ENCODE data around the gene TEX22. TPM values are rescaled to one million over a fixed set of nuclear protein-coding genes. Genes with fewer than 3 reads are reported as not detected.

TEX22 gene
- total RNA-seq, 1 experiment from 2014 or later: 4.1 TPM

- BruUV-seq (replicated peaks): no TSS peak
- no peak for TF ChIP-seq CTCF (IDR thresholded peaks at IDR 0.05; ENCODE audit: unreplicated experiment)
- Mint-ChIP-seq H3K4me3 (ENCODE audit: unreplicated experiment) (peak overlapping the region; percentile 83), H3K9me3 (ENCODE audit: unreplicated experiment) (no peaks in the 10 kb centered on the region), H3K36me3 (ENCODE audit: insufficient read depth, unreplicated experiment) (peaks cover 11% of the 10 kb centered on the region), H3K27ac (ENCODE audit: low read depth, unreplicated experiment) (peak overlapping the region; percentile 93), H3K27me3 (ENCODE audit: insufficient read depth, unreplicated experiment) (no peaks in the 10 kb centered on the region), H3K4me1 (ENCODE audit: insufficient read depth, unreplicated experiment) (peaks cover 11% of the 10 kb centered on the region)
- ChIA-PET CTCF (interaction anchor here (0.6 to 1.4 kb wide), 3 partner anchors 8 to 68 kb away, joined by 3 to 4 read pairs (median 3); no protein-coding TSS in a partner anchor), POLR2A (interaction anchor here (1.0 to 1.4 kb wide), 2 partner anchors 8 to 13 kb away, joined by 3 to 5 read pairs; no protein-coding TSS in a partner anchor)
- intact Hi-C loops (cut with micrococcal nuclease): no loop called here
- no peak for DNase-seq (ENCODE audit: unreplicated experiment)
Measured at GRCh38 chr14:105421723-105422615, 23.6 kb downstream of the TEX22 start.

- no TSS peak for BruUV-seq (replicated peaks)
- TF ChIP-seq CTCF (IDR thresholded peaks at IDR 0.05; ENCODE audit: unreplicated experiment): no peak
- intact Hi-C loops (cut with micrococcal nuclease): no loop called here
- Mint-ChIP-seq H3K36me3 (ENCODE audit: insufficient read depth, unreplicated experiment) (peaks cover 17% of the 10 kb centered on the region), H3K4me1 (ENCODE audit: insufficient read depth, unreplicated experiment) (peaks cover 11% of the 10 kb centered on the region), H3K4me3 (ENCODE audit: unreplicated experiment) (peak overlapping the region; percentile 83), H3K27me3 (ENCODE audit: insufficient read depth, unreplicated experiment) (no peaks in the 10 kb centered on the region), H3K9me3 (ENCODE audit: unreplicated experiment) (no peaks in the 10 kb centered on the region), H3K27ac (ENCODE audit: low read depth, unreplicated experiment) (no peak overlapping the region)
- CTCF ChIA-PET: interaction anchor here (1.4 kb wide), 1 partner anchor 8 kb away, joined by 3 read pairs; no protein-coding TSS in a partner anchor
- POLR2A ChIA-PET: no interaction called here
- no peak for DNase-seq (ENCODE audit: unreplicated experiment)
Measured at GRCh38 chr14:105422695-105423487, 24.6 kb downstream of the TEX22 start.

GRCh38 chr14:105423488-105424195 is 25.3 kb downstream of the TEX22 start:
- intact Hi-C loops (cut with micrococcal nuclease): no loop called here
- CTCF ChIA-PET: interaction anchor here (1.0 to 1.3 kb wide), 2 partner anchors 50 to 57 kb away, joined by 3 read pairs; no protein-coding TSS in a partner anchor
- Mint-ChIP-seq H3K27me3 (ENCODE audit: insufficient read depth, unreplicated experiment) (no peaks in the 10 kb centered on the region), H3K27ac (ENCODE audit: low read depth, unreplicated experiment) (no peak overlapping the region), H3K36me3 (ENCODE audit: insufficient read depth, unreplicated experiment) (peaks cover 18% of the 10 kb centered on the region), H3K4me3 (ENCODE audit: unreplicated experiment) (no peak overlapping the region), H3K9me3 (ENCODE audit: unreplicated experiment) (no peaks in the 10 kb centered on the region), H3K4me1 (ENCODE audit: insufficient read depth, unreplicated experiment) (peaks cover 11% of the 10 kb centered on the region)
- no TSS peak for BruUV-seq (replicated peaks)
- POLR2A ChIA-PET: no interaction called here
- no peak for DNase-seq (ENCODE audit: unreplicated experiment)
- no peak for TF ChIP-seq CTCF (IDR thresholded peaks at IDR 0.05; ENCODE audit: unreplicated experiment)
